CD1c-positive myeloid dendritic cell (primary cell): ENCODE results near the gene C9orf50.
A peak's percentile ranks its signal among the peaks of the same experiment; 100 is the strongest.
"Not testable (repeated sequence)": the region's sequence is repeated elsewhere in the genome, so short reads cannot be mapped to it uniquely, and the experiment has no call there.

Source experiments
- DNase-seq: peaks from one replicate; pipeline ENCODE4 v3.0.0-alpha.2; 2016; ENCODE audit errors: extremely low spot score

The C9orf50 gene

GRCh38 chr9:129610473-129611306 is 10.2 kb downstream of the C9orf50 start:
- DNase-seq, result peak; percentile 86

GRCh38 chr9:129610213-129610472 is 10.8 kb downstream of the C9orf50 start:
- DNase-seq, result no peak

- peak; percentile 56 for DNase-seq
These were observed 11.3 kb downstream of the C9orf50 start for GRCh38 chr9:129609486-129610212.

GRCh38 chr9:129608561-129609481 is 12.1 kb downstream of the C9orf50 start:
- DNase-seq, result no peak

GRCh38 chr9:129607027-129607387 is 13.9 kb downstream of the C9orf50 start:
- no peak for DNase-seq

GRCh38 chr9:129606161-129607026 is 14.5 kb downstream of the C9orf50 start:
- no peak for DNase-seq

- no peak for DNase-seq
These were observed 16.1 kb downstream of the C9orf50 start for GRCh38 chr9:129604766-129605163.

- DNase-seq, result no peak
These were observed 16.7 kb downstream of the C9orf50 start for GRCh38 chr9:129604056-129604765.

GRCh38 chr9:129602598-129603415 is 18.1 kb downstream of the C9orf50 start:
- DNase-seq, result no peak

- DNase-seq, result no peak
These were observed 19.7 kb downstream of the C9orf50 start for GRCh38 chr9:129601082-129601674.

GRCh38 chr9:129598089-129598596 is 22.8 kb downstream of the C9orf50 start:
- DNase-seq, result no peak

GRCh38 chr9:129597355-129598088 is 23.4 kb downstream of the C9orf50 start:
- DNase-seq, result peak; percentile 45

GRCh38 chr9:129596541-129597331 is 24.2 kb downstream of the C9orf50 start:
- no peak for DNase-seq

- DNase-seq, result peak; percentile 77
These were observed 24.9 kb downstream of the C9orf50 start for GRCh38 chr9:129595903-129596540.

GRCh38 chr9:129595311-129595741 is 25.6 kb downstream of the C9orf50 start:
- peak; percentile 66 for DNase-seq

- DNase-seq, result no peak
These were observed 26.3 kb downstream of the C9orf50 start for GRCh38 chr9:129594632-129595031.

GRCh38 chr9:129592790-129593189 is 28.1 kb downstream of the C9orf50 start:
- not testable (repeated sequence) for DNase-seq
